Liver (tissue), 9 donors: ENCODE measurements around the gene ANKRD44. TPM values are rescaled to one million over a fixed set of nuclear protein-coding genes. Genes with fewer than 3 reads are reported as not detected.

Experiments used
- DNase-seq: peaks from one replicate; pipeline ENCODE4 v3.0.0-alpha.2; 2017; ENCODE audit warnings: low spot score
- H3K27ac ChIP-seq, 2 donors: one replicate each; pipeline ENCODE4 v1.7.0; 2013; ENCODE audit warnings: inconsistent platforms in 2 of 2, low read length in 2 of 2, control low read depth in 1 of 2, low read depth in 1 of 2, mild to moderate bottlenecking in 1 of 2
- H3K27me3 ChIP-seq, 4 donors: one replicate each; pipeline versions ENCODE4 v1.6.1 to v1.7.0; 2013; ENCODE audit warnings: low read length in 3 of 4, inconsistent platforms in 1 of 4, mild to moderate bottlenecking in 1 of 4, moderate library complexity in 1 of 4; ENCODE audit not compliant: control insufficient read depth in 4 of 4, insufficient read depth in 4 of 4
- H3K36me3 ChIP-seq, 4 donors: one replicate each; pipeline versions ENCODE4 v1.6.1 to v1.7.0; 2013; ENCODE audit warnings: low read length in 3 of 4, mild to moderate bottlenecking in 3 of 4, low read depth in 1 of 4, moderate library complexity in 1 of 4; ENCODE audit not compliant: control insufficient read depth in 4 of 4, insufficient read depth in 3 of 4
- H3K4me1 ChIP-seq, 4 donors: one replicate each; pipeline versions ENCODE4 v1.6.1 to v1.7.0; 2013; ENCODE audit warnings: low read length in 3 of 4, mild to moderate bottlenecking in 3 of 4, moderate library complexity in 1 of 4; ENCODE audit not compliant: control insufficient read depth in 4 of 4, insufficient read depth in 4 of 4
- H3K4me3 ChIP-seq, 3 donors: one replicate each; pipeline versions ENCODE4 v1.6.1 to v1.7.0; 2013; ENCODE audit warnings: low read length in 3 of 3, control low read depth in 1 of 3, low read depth in 1 of 3, mild to moderate bottlenecking in 1 of 3
- H3K9ac ChIP-seq, 2 donors: one replicate each; pipeline ENCODE4 v1.7.0; 2013; ENCODE audit warnings: low read length in 2 of 2, mild to moderate bottlenecking in 2 of 2, moderate library complexity in 2 of 2, control low read depth in 1 of 2, low read depth in 1 of 2
- H3K9me3 ChIP-seq, 4 donors: one replicate each; pipeline versions ENCODE4 v1.6.1 to v1.7.0; 2013; ENCODE audit warnings: low read length in 3 of 4; ENCODE audit not compliant: control insufficient read depth in 4 of 4
- ATF3 ChIP-seq: IDR thresholded peaks from 2 replicates; pipeline ENCODE4 v1.6.1; 2016; ENCODE audit warnings: antibody characterized with exemption
- CTCF ChIP-seq: fragments of 150-350 bp; IDR thresholded peaks from 2 replicates; pipeline ENCODE4 v1.5.1; 2017; ENCODE audit warnings: improper control_type of control experiment, low read depth, low read length; ENCODE audit not compliant: missing input control
- EGR1 ChIP-seq, 2 donors: IDR thresholded peaks; 2 replicates each; pipeline ENCODE4 v1.6.1; 2016 to 2018; ENCODE audit warnings: antibody characterized with exemption in 2 of 2, low read depth in 2 of 2
- FOXA1 ChIP-seq: IDR thresholded peaks from 2 replicates; pipeline ENCODE4 v1.6.1; 2016; ENCODE audit warnings: antibody characterized with exemption
- FOXA2 ChIP-seq: IDR thresholded peaks from 2 replicates; pipeline ENCODE4 v1.6.1; 2016; ENCODE audit warnings: antibody characterized with exemption
- GABPA ChIP-seq, 2 donors: IDR thresholded peaks in 1 of 2; conservative IDR thresholded peaks in 1 of 2; 2 replicates each; pipeline ENCODE4 v1.6.1; 2016; ENCODE audit warnings: antibody characterized with exemption in 2 of 2, mild to moderate bottlenecking in 1 of 2, moderate library complexity in 1 of 2
- HNF4G ChIP-seq: IDR thresholded peaks from 2 replicates; pipeline ENCODE4 v1.6.1; 2016; ENCODE audit warnings: antibody characterized with exemption
- JUND ChIP-seq, 2 donors: IDR thresholded peaks; 2 replicates each; pipeline ENCODE4 v1.6.1; 2016; ENCODE audit warnings: antibody characterized with exemption in 2 of 2
- NR2F2 ChIP-seq: IDR thresholded peaks from 2 replicates; pipeline ENCODE4 v1.6.1; 2016; ENCODE audit warnings: antibody characterized with exemption
- RAD21 ChIP-seq, 2 donors: IDR thresholded peaks; 2 replicates each; pipeline ENCODE4 v1.6.1; 2016; ENCODE audit warnings: antibody characterized with exemption in 2 of 2, mild to moderate bottlenecking in 2 of 2
- REST ChIP-seq: IDR thresholded peaks from 2 replicates; pipeline ENCODE4 v1.6.1; 2016; ENCODE audit warnings: antibody characterized with exemption, mild to moderate bottlenecking
- RXRA ChIP-seq, 2 donors: IDR thresholded peaks; 2 replicates each; pipeline ENCODE4 v1.6.1; 2017 to 2018; ENCODE audit warnings: antibody characterized with exemption in 2 of 2, mild to moderate bottlenecking in 1 of 2
- SP1 ChIP-seq: IDR thresholded peaks from 2 replicates; pipeline ENCODE4 v1.6.1; 2018; ENCODE audit warnings: antibody characterized with exemption, mild to moderate bottlenecking
- TAF1 ChIP-seq: conservative IDR thresholded peaks from 2 replicates; pipeline ENCODE4 v1.6.1; 2016; ENCODE audit warnings: antibody characterized with exemption, mild to moderate bottlenecking
- YY1 ChIP-seq: IDR thresholded peaks from 2 replicates; pipeline ENCODE4 v1.6.1; 2016; ENCODE audit warnings: antibody characterized with exemption, mild to moderate bottlenecking
- ZBTB33 ChIP-seq: IDR thresholded peaks from 2 replicates; pipeline ENCODE4 v1.6.1; 2016; ENCODE audit warnings: antibody characterized with exemption
- WGBS: extraction: QIAGEN DNeasy Blood & Tissue Kit; methylation state at CpG from one replicate; pipeline ENCODE4 v1.1.7; 2013; 5-methylcytosine and 5-hydroxymethylcytosine counted together
- polyA plus RNA-seq, 2 donors: library from polyadenylated mRNA; stranded (reverse) in 1 of 2; unstranded in 1 of 2; fragments of 200-250 nt in 1 of 2; fragments of >200 nt in 1 of 2; fragmentation: Nextera tagmentation in 1 of 2; extraction: Ambion mirVana in 1 of 2; gene quantifications; one replicate each; pipeline versions ENCODE4 v1.2.1 to v1.2.3, GENCODE V29; 2013 to 2015
- total RNA-seq, 2 donors: library from RNA; depleted of rRNA; stranded (reverse); fragments of >200 nt; gene quantifications; one replicate each; pipeline ENCODE4 v1.2.3, GENCODE V29; 2014
- TF ChIP-seq, protein P1 (sequence below): IDR thresholded peaks from 2 replicates; pipeline ENCODE4 v1.6.1; 2016; ENCODE audit warnings: antibody characterized with exemption
- donor health status: healthy.
- donor health status: healthy.
- donor health status: healthy.
- donor health status: healthy.
- donor health status: healthy.

ANKRD44 gene
- total and polyA plus RNA-seq, 4 donors, result 3.8 to 18.2 (median 6.8) TPM

GRCh38 chr2:196987649-196988364 lies 322.8 kb downstream of the ANKRD44 start:
- no peak for DNase-seq
- Histone ChIP-seq H3K4me3 (no peak overlapping the region), H3K27me3 (no peaks in the 10 kb centered on the region), H3K4me1 (no peaks in the 10 kb centered on the region), H3K27ac (peak overlapping the region in 1 of 2 donors; percentile 31), H3K36me3 (peaks cover 0 to 3% (median 1%) of the 10 kb centered on the region in 4 donors), H3K9ac (no peak overlapping the region), H3K9me3 (no peaks in the 10 kb centered on the region)
- peak in 1 of 2 donors; percentile 7 for TF ChIP-seq RAD21 (IDR thresholded peaks at IDR 0.05)
- TF ChIP-seq YY1, result peak; percentile 20
- TF ChIP-seq FOXA1, result no peak
- no peak for TF ChIP-seq NR2F2
- TF ChIP-seq JUND (IDR thresholded peaks at IDR 0.05), result peak in 1 of 2 donors; percentile 75
- TF ChIP-seq ATF3, result no peak
- 46% methylated on average over 6 of the region's 6 CpGs for WGBS

GRCh38 chr2:196987298-196987648 lies 323.3 kb downstream of the ANKRD44 start:
- no peaks in the 10 kb centered on the region for H3K4me1 ChIP-seq
- TF ChIP-seq RAD21 (IDR thresholded peaks at IDR 0.05) (no peak), ATF3 (no peak), REST (no peak), HNF4G (no peak), FOXA2 (no peak), YY1 (no peak), NR2F2 (no peak), CTCF (no peak), TAF1 (no peak), GABPA (IDR thresholded peaks at IDR 0.05 in 1 of 2, conservative IDR thresholded peaks at IDR 0.05 in 1 of 2) (no peak), RXRA (IDR thresholded peaks at IDR 0.05) (no peak), SP1 (no peak), FOXA1 (no peak), ZBTB33 (no peak), EGR1 (IDR thresholded peaks at IDR 0.05; ENCODE audit: low read depth in 2 of 2) (no peak)
- TF ChIP-seq, protein P1, sequence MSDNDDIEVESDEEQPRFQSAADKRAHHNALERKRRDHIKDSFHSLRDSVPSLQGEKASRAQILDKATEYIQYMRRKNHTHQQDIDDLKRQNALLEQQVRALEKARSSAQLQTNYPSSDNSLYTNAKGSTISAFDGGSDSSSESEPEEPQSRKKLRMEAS, result no peak
- no peak overlapping the region for H3K4me3 ChIP-seq
- no peak overlapping the region for H3K9ac ChIP-seq
- H3K27ac ChIP-seq, result no peak overlapping the region
- WGBS, result 85% methylated on average over 1 of the region's 1 CpG
- DNase-seq, result no peak
- H3K36me3 ChIP-seq, result peaks cover 0 to 3% (median 1%) of the 10 kb centered on the region in 4 donors
- H3K27me3 ChIP-seq, result no peaks in the 10 kb centered on the region
- no peaks in the 10 kb centered on the region for H3K9me3 ChIP-seq
